Neural progenitor cell (in vitro differentiated cells): Measurements from ENCODE around the gene ABCC4. TPM values are rescaled to one million over a fixed set of nuclear protein-coding genes. Genes with fewer than 3 reads are reported as not detected.

Experiments
- DNase-seq: peaks from one replicate; pipeline ENCODE4 v3.0.0-alpha.2; 2016; ENCODE audit warnings: low spot score
- H2AFZ ChIP-seq: fragments of 200-600 bp; sonication (generic); replicated peaks from 2 replicates; pipeline ENCODE4 v1.6.1; 2016; ENCODE audit warnings: antibody characterized with exemption
- H3F3A ChIP-seq: fragments of 200-600 bp; sonication (generic); 2 replicates; pipeline ENCODE4 v1.6.1; 2016; ENCODE audit warnings: antibody characterized with exemption, low read depth
- H3K27ac ChIP-seq: fragments of 200-600 bp; sonication (generic); 2 replicates; pipeline ENCODE4 v1.5.1; 2016; ENCODE audit warnings: mild to moderate bottlenecking
- H3K27me3 ChIP-seq: fragments of 200-600 bp; sonication (generic); 2 replicates; pipeline ENCODE4 v1.6.1; 2016; ENCODE audit warnings: mild to moderate bottlenecking, moderate library complexity
- H3K36me3 ChIP-seq: fragments of 200-600 bp; sonication (generic); 2 replicates; pipeline ENCODE4 v1.5.1; 2016
- H3K4me1 ChIP-seq: fragments of 200-600 bp; sonication (generic); 2 replicates; pipeline ENCODE4 v1.6.1; 2016; ENCODE audit warnings: mixed run types
- H3K4me2 ChIP-seq: fragments of 200-600 bp; sonication (generic); 2 replicates; pipeline ENCODE4 v1.6.1; 2016
- H3K4me3 ChIP-seq: fragments of 200-600 bp; sonication (generic); 2 replicates; pipeline ENCODE4 v1.5.1; 2016
- H3K79me2 ChIP-seq: fragments of 200-600 bp; sonication (generic); 2 replicates; pipeline ENCODE4 v1.6.1; 2016; ENCODE audit warnings: low read depth
- H3K9ac ChIP-seq: fragments of 200-600 bp; sonication (generic); 2 replicates; pipeline ENCODE4 v1.6.1; 2016
- H3K9me3 ChIP-seq: fragments of 200-600 bp; sonication (generic); 2 replicates; pipeline ENCODE4 v1.5.1; 2016; ENCODE audit warnings: low read depth
- H4K20me1 ChIP-seq: fragments of 200-600 bp; sonication (generic); 2 replicates; pipeline ENCODE4 v1.6.1; 2016; ENCODE audit warnings: low read depth
- H3K27ac Mint-ChIP-seq: 3 replicates; pipeline ENCODE4 v1.8.0; 2021; ENCODE audit warnings: mixed read lengths
- H3K27me3 Mint-ChIP-seq: 2 replicates; pipeline ENCODE4 v1.8.0; 2022; ENCODE audit warnings: low read depth, mild to moderate bottlenecking, inconsistent platforms, moderate library complexity, mixed read lengths; ENCODE audit not compliant: insufficient read depth
- H3K36me3 Mint-ChIP-seq: 3 replicates; pipeline ENCODE4 v1.8.0; 2021; ENCODE audit warnings: mixed read lengths
- H3K4me1 Mint-ChIP-seq: 3 replicates; pipeline ENCODE4 v1.8.0; 2021; ENCODE audit warnings: mixed read lengths
- H3K4me3 Mint-ChIP-seq: 3 replicates; pipeline ENCODE4 v1.8.0; 2021; ENCODE audit warnings: mild to moderate bottlenecking, moderate library complexity, mixed read lengths
- H3K9me3 Mint-ChIP-seq: 3 replicates; pipeline ENCODE4 v1.8.0; 2020; ENCODE audit warnings: mixed read lengths
- EZH2 ChIP-seq: fragments of 200-600 bp; sonication (generic); IDR thresholded peaks from 2 replicates; pipeline ENCODE4 v1.6.1; 2017; ENCODE audit warnings: antibody characterized with exemption, mild to moderate bottlenecking, moderate library complexity
- EZH2phosphoT487 ChIP-seq: fragments of 200-600 bp; sonication (generic); IDR thresholded peaks from 2 replicates; pipeline ENCODE4 v1.6.1; 2017; ENCODE audit warnings: antibody characterized with exemption
- total RNA-seq: library from RNA; depleted of rRNA; stranded (reverse); fragments of >200 nt; gene quantifications from 2 replicates; pipeline ENCODE4 v1.2.3, GENCODE V29; 2015; ENCODE audit warnings: low replicate concordance
- TF ChIP-seq, protein P1 (sequence below): fragments of 200-600 bp; sonication (generic); IDR thresholded peaks from 2 replicates; pipeline ENCODE4 v1.5.1; 2017; ENCODE audit warnings: antibody characterized with exemption, mild to moderate bottlenecking

The ABCC4 gene
- total RNA-seq, 1 donor from 2014 or later, result 23.6 TPM

DNA sequence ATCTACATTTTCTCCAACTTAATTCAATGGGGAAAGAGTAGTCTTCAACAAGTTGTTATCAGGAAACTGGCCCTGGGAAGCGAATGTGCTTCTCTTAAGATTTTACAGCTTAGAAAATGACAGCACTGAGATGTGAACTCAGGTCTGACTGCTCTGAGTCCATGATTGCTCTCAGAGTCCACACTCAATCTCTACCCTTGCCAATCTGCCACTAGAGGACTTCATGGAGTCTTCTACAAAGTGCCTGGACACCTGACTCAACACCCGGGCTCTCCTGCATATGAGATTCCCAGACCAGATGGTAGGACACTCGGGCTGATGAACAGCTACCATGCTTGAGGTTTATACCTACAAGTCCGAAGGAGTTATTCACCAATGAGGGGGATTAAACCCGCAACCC is 74.8 kb downstream of the ABCC4 start:
- peaks cover 5% of the 10 kb centered on the region for H3K9me3 Mint-ChIP-seq
- Histone ChIP-seq H3K4me2 (no peak overlapping the region), H2AFZ (no peak overlapping the region), H4K20me1 (no peaks in the 10 kb centered on the region), H3K27ac (no peak overlapping the region), H3K4me1 (no peaks in the 10 kb centered on the region), H3K9ac (no peak overlapping the region), H3K9me3 (no peaks in the 10 kb centered on the region), H3K36me3 (no peaks in the 10 kb centered on the region), H3K4me3 (no peak overlapping the region), H3K27me3 (no peaks in the 10 kb centered on the region), H3F3A (no peaks in the 10 kb centered on the region), H3K79me2 (no peaks in the 10 kb centered on the region)
- no peak for TF ChIP-seq EZH2phosphoT487
- no peak for TF ChIP-seq EZH2
- TF ChIP-seq, protein P1, sequence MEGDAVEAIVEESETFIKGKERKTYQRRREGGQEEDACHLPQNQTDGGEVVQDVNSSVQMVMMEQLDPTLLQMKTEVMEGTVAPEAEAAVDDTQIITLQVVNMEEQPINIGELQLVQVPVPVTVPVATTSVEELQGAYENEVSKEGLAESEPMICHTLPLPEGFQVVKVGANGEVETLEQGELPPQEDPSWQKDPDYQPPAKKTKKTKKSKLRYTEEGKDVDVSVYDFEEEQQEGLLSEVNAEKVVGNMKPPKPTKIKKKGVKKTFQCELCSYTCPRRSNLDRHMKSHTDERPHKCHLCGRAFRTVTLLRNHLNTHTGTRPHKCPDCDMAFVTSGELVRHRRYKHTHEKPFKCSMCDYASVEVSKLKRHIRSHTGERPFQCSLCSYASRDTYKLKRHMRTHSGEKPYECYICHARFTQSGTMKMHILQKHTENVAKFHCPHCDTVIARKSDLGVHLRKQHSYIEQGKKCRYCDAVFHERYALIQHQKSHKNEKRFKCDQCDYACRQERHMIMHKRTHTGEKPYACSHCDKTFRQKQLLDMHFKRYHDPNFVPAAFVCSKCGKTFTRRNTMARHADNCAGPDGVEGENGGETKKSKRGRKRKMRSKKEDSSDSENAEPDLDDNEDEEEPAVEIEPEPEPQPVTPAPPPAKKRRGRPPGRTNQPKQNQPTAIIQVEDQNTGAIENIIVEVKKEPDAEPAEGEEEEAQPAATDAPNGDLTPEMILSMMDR, result no peak
- H3K4me1 Mint-ChIP-seq, result no peaks in the 10 kb centered on the region
- no peak overlapping the region for H3K4me3 Mint-ChIP-seq
- H3K36me3 Mint-ChIP-seq, result peaks cover 4% of the 10 kb centered on the region
- DNase-seq, result no peak
- H3K27ac Mint-ChIP-seq, result no peak overlapping the region
- no peaks in the 10 kb centered on the region for H3K27me3 Mint-ChIP-seq

DNA sequence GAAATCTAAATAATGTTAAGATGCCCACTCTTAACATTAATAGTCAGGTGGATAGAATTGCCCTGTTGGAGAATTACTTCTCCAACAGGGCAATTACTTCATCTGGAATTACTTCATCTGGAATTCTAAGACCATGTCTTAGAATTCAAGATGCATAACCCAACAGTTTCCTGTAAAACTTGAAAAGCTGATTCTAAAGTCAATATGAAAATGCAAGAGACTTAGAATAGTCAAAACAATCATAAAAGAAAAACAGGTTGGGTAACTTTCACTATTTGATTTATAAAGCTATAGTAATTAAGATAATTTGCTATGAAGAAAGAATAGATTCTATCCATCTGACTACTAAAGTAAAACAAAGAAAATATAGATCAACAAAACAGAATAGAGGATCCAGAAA is 75.2 kb downstream of the ABCC4 start:
- no peaks in the 10 kb centered on the region for H3K27me3 Mint-ChIP-seq
- Histone ChIP-seq H3K36me3 (no peaks in the 10 kb centered on the region), H2AFZ (no peak overlapping the region), H3K27me3 (no peaks in the 10 kb centered on the region), H3K4me2 (no peak overlapping the region), H3K9me3 (no peaks in the 10 kb centered on the region), H4K20me1 (no peaks in the 10 kb centered on the region), H3K79me2 (no peaks in the 10 kb centered on the region), H3K4me1 (no peaks in the 10 kb centered on the region), H3K27ac (no peak overlapping the region), H3K9ac (no peak overlapping the region), H3K4me3 (no peak overlapping the region), H3F3A (no peaks in the 10 kb centered on the region)
- no peaks in the 10 kb centered on the region for H3K4me1 Mint-ChIP-seq
- H3K4me3 Mint-ChIP-seq, result no peak overlapping the region
- TF ChIP-seq, protein P1, result no peak
- TF ChIP-seq EZH2 (no peak), EZH2phosphoT487 (no peak)
- peaks cover 4% of the 10 kb centered on the region for H3K36me3 Mint-ChIP-seq
- H3K9me3 Mint-ChIP-seq, result peaks cover 5% of the 10 kb centered on the region
- no peak for DNase-seq
- no peak overlapping the region for H3K27ac Mint-ChIP-seq

DNA sequence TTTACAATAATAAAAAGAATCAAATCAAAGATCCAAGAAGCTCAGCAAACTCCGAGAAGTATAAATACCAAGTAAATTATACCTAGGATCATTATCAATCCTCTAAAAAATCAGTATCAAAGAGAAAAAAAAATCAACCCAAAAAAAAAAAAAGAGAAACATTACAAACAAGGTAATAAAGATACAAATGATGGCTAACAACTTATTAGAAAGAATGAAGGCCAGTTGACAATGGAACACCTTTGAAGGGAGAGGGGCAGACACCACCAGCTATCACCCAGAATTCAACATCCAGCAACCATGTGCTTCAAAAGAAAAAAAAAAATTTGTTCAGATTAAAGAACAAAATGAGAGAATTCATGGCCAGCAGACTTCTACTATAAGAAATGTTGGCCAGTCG is 77.2 kb downstream of the ABCC4 start:
- no peaks in the 10 kb centered on the region for H3F3A ChIP-seq
- no peaks in the 10 kb centered on the region for H3K4me1 ChIP-seq
- H3K9me3 Mint-ChIP-seq, result peaks cover 5% of the 10 kb centered on the region
- H4K20me1 ChIP-seq, result no peaks in the 10 kb centered on the region
- H3K27ac Mint-ChIP-seq, result no peak overlapping the region
- H3K27ac ChIP-seq, result no peak overlapping the region
- H3K27me3 ChIP-seq, result no peaks in the 10 kb centered on the region
- H2AFZ ChIP-seq, result no peak overlapping the region
- no peak for DNase-seq
- no peaks in the 10 kb centered on the region for H3K9me3 ChIP-seq
- no peak overlapping the region for H3K4me3 ChIP-seq
- H3K36me3 ChIP-seq, result no peaks in the 10 kb centered on the region
- no peak overlapping the region for H3K9ac ChIP-seq
- H3K4me2 ChIP-seq, result no peak overlapping the region
- no peak overlapping the region for H3K4me3 Mint-ChIP-seq
- TF ChIP-seq EZH2, result no peak
- TF ChIP-seq, protein P1, result no peak
- TF ChIP-seq EZH2phosphoT487, result no peak
- H3K27me3 Mint-ChIP-seq, result no peaks in the 10 kb centered on the region
- peaks cover 4% of the 10 kb centered on the region for H3K36me3 Mint-ChIP-seq
- no peaks in the 10 kb centered on the region for H3K79me2 ChIP-seq
- H3K4me1 Mint-ChIP-seq, result no peaks in the 10 kb centered on the region

DNA sequence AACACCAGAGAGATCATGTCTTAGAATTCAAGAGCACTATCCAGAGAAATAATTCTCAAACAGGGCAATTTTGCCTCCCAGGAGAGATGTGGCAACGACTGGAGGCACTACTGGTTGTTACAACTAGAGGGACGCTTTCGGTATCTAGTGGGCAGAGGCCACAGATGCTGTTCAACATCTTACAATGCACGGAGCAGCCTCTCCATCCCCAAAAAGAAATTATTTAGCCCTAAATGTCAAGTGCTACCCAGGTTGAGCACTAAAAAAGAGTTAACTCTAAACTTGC is 78.6 kb downstream of the ABCC4 start:
- Histone ChIP-seq H3K4me2 (no peak overlapping the region), H3K27me3 (no peaks in the 10 kb centered on the region), H2AFZ (no peak overlapping the region), H3K36me3 (no peaks in the 10 kb centered on the region), H3K4me3 (no peak overlapping the region), H4K20me1 (no peaks in the 10 kb centered on the region), H3K79me2 (no peaks in the 10 kb centered on the region), H3K9me3 (no peaks in the 10 kb centered on the region), H3K27ac (no peak overlapping the region), H3F3A (no peaks in the 10 kb centered on the region), H3K4me1 (no peaks in the 10 kb centered on the region), H3K9ac (no peak overlapping the region)
- Mint-ChIP-seq H3K27me3 (no peaks in the 10 kb centered on the region), H3K4me1 (no peaks in the 10 kb centered on the region), H3K4me3 (no peak overlapping the region), H3K9me3 (peaks cover 5% of the 10 kb centered on the region), H3K27ac (no peak overlapping the region), H3K36me3 (peaks cover 4% of the 10 kb centered on the region)
- TF ChIP-seq, protein P1, result peak; percentile 5
- TF ChIP-seq EZH2phosphoT487, result no peak
- DNase-seq, result no peak
